H1 (cell line): ENCODE data around the gene TEX51. TPM values are rescaled to one million over a fixed set of nuclear protein-coding genes. Genes with fewer than 3 reads are reported as not detected.

ENCODE experiments used
- BCL11A ChIP-seq, 2 experiments: IDR thresholded peaks; one replicate each; pipeline ENCODE4 v1.6.1; 2011; ENCODE audit warnings: low read depth in 2 of 2, low read length in 2 of 2, mild to moderate bottlenecking in 2 of 2
- CREB1 ChIP-seq: IDR thresholded peaks from 2 replicates; pipeline ENCODE4 v1.6.1; 2012; ENCODE audit warnings: inconsistent platforms
- MAX ChIP-seq: IDR thresholded peaks from 2 replicates; pipeline ENCODE4 v1.6.1; 2012; ENCODE audit warnings: inconsistent platforms
- SP2 ChIP-seq: IDR thresholded peaks from 2 replicates; pipeline ENCODE4 v1.6.1; 2012; ENCODE audit warnings: mild to moderate bottlenecking, low read length, inconsistent platforms
- polyA plus RNA-seq, 7 experiments: library from polyadenylated mRNA; depleted of rRNA in 3 of 7; stranded (reverse) in 5 of 7; unstranded in 2 of 7; fragments of >200 nt in 5 of 7; fragments of 200-250 nt in 2 of 7; gene quantifications; 1 replicate in 5 of 7; 2 replicates in 1 of 7; 4 replicates in 1 of 7; pipeline versions ENCODE4 v1.2.1 to v1.2.3, GENCODE V29; 2011 to 2013; ENCODE audit warnings: missing spikeins in 2 of 7, mixed read lengths in 2 of 7
- total RNA-seq: library from RNA; stranded (reverse); fragmentation: NEBNext Ultra II Directional; extraction: Animal tissue kit (Norgen Biotek cat#: 25700); gene quantifications from 2 replicates; pipeline ENCODE4 v1.2.1, GENCODE V29; 2021

TEX51 gene
- total and polyA plus RNA-seq, 2 of the 8 experiments (the other 6 are each of a cell fraction or from before 2014, with no cell fraction given): not detected

- TF ChIP-seq MAX (no peak), SP2 (no peak), BCL11A (IDR thresholded peaks at IDR 0.05; ENCODE audit: low read depth in 2 of 2, low read length in 2 of 2) (no peak), CREB1 (no peak)
- TF ChIP-seq, all 59 proteins: peak for 0
Observed at GRCh38 chr2:126935774-126936173, 37.1 kb downstream of the TEX51 start (continued).
